Trophoblast cell (in vitro differentiated cells and primary cell): Measurements from ENCODE around the gene MR1.

Experiments used
- DNase-seq, 2 donors: peaks; one replicate each; pipeline ENCODE4 v3.0.0-alpha.2; 2016
- H2AFZ ChIP-seq: 2 replicates; pipeline ENCODE4 v1.6.1; 2013; ENCODE audit warnings: low read length, moderate library complexity, mild to moderate bottlenecking; ENCODE audit not compliant: insufficient read depth, poor library complexity
- H2AK5ac ChIP-seq: 2 replicates; pipeline ENCODE4 v1.6.1; 2013; ENCODE audit warnings: mild to moderate bottlenecking, low read length
- H2BK120ac ChIP-seq: 2 replicates; pipeline ENCODE4 v1.6.1; 2013; ENCODE audit warnings: low read length, mild to moderate bottlenecking, moderate library complexity; ENCODE audit not compliant: insufficient read depth, poor library complexity
- H2BK12ac ChIP-seq: 2 replicates; pipeline ENCODE4 v1.6.1; 2013; ENCODE audit warnings: mild to moderate bottlenecking, low read length, moderate library complexity
- H2BK5ac ChIP-seq: 2 replicates; pipeline ENCODE4 v1.6.1; 2013; ENCODE audit warnings: low read length, low read depth, moderate library complexity, mild to moderate bottlenecking; ENCODE audit not compliant: poor library complexity
- H3K14ac ChIP-seq: 2 replicates; pipeline ENCODE4 v1.6.1; 2013; ENCODE audit warnings: mild to moderate bottlenecking, low read length
- H3K18ac ChIP-seq: 2 replicates; pipeline ENCODE4 v1.6.1; 2013; ENCODE audit warnings: mild to moderate bottlenecking, low read length
- H3K23ac ChIP-seq: 2 replicates; pipeline ENCODE4 v1.6.1; 2013; ENCODE audit warnings: low read length
- H3K27ac ChIP-seq: 2 replicates; pipeline ENCODE4 v1.5.1; 2013; ENCODE audit warnings: low read depth, mild to moderate bottlenecking, inconsistent platforms, low read length, moderate library complexity
- H3K27me3 ChIP-seq: 2 replicates; pipeline ENCODE4 v1.6.1; 2013; ENCODE audit warnings: inconsistent platforms, mild to moderate bottlenecking, low read length, moderate library complexity; ENCODE audit not compliant: insufficient read depth
- H3K36me3 ChIP-seq, 2 experiments: 1 replicate in 1 of 2; 2 replicates in 1 of 2; pipeline ENCODE4 v1.6.1; 2013; ENCODE audit warnings: low read length in 2 of 2, mild to moderate bottlenecking in 2 of 2, moderate library complexity in 1 of 2; ENCODE audit not compliant: insufficient read depth in 2 of 2, control insufficient read depth in 1 of 2
- H3K4ac ChIP-seq: 2 replicates; pipeline ENCODE4 v1.6.1; 2013; ENCODE audit warnings: low read depth, mild to moderate bottlenecking, low read length, moderate library complexity
- H3K4me1 ChIP-seq, 2 experiments: 1 replicate in 1 of 2; 2 replicates in 1 of 2; pipeline ENCODE4 v1.6.1; 2013; ENCODE audit warnings: low read length in 2 of 2, mild to moderate bottlenecking in 2 of 2, moderate library complexity in 1 of 2; ENCODE audit not compliant: insufficient read depth in 2 of 2, control insufficient read depth in 1 of 2
- H3K4me2 ChIP-seq: 2 replicates; pipeline ENCODE4 v1.6.1; 2013; ENCODE audit warnings: inconsistent platforms, mild to moderate bottlenecking, low read length, moderate library complexity
- H3K4me3 ChIP-seq: 2 replicates; pipeline ENCODE4 v1.5.1; 2013; ENCODE audit warnings: mild to moderate bottlenecking, low read depth, low read length, inconsistent platforms
- H3K79me1 ChIP-seq: one replicate; pipeline ENCODE4 v1.6.1; 2013; ENCODE audit warnings: low read length
- H3K79me2 ChIP-seq: 2 replicates; pipeline ENCODE4 v1.6.1; 2013; ENCODE audit warnings: low read length, mild to moderate bottlenecking; ENCODE audit not compliant: control insufficient read depth, insufficient read depth, poor library complexity
- H3K9ac ChIP-seq: 2 replicates; pipeline ENCODE4 v1.6.1; 2013; ENCODE audit warnings: mild to moderate bottlenecking, low read length
- H3K9me3 ChIP-seq: 2 replicates; pipeline ENCODE4 v1.6.1; 2013; ENCODE audit warnings: low read depth, mild to moderate bottlenecking, control low read depth, inconsistent platforms, low read length; ENCODE audit not compliant: insufficient read depth
- H4K12ac ChIP-seq: 2 replicates; pipeline ENCODE4 v1.6.1; 2013; ENCODE audit warnings: low read depth, mild to moderate bottlenecking, low read length, moderate library complexity
- H4K8ac ChIP-seq: 2 replicates; pipeline ENCODE4 v1.6.1; 2013; ENCODE audit warnings: low read depth, mild to moderate bottlenecking, low read length, moderate library complexity
- H4K91ac ChIP-seq: one replicate; pipeline ENCODE4 v1.6.1; 2013; ENCODE audit warnings: low read depth, mild to moderate bottlenecking, low read length, moderate library complexity
- whole genome bisulfite sequencing: extraction: QIAGEN DNeasy Blood & Tissue Kit; methylation state at CpG from one replicate; pipeline ENCODE4 v1.1.7; 2013; ENCODE audit warnings: missing lambda C conversion rate; ENCODE audit not compliant: insufficient read length, insufficient coverage; ENCODE audit errors: extremely low coverage; 5-methylcytosine and 5-hydroxymethylcytosine counted together

Gene MR1

DNA sequence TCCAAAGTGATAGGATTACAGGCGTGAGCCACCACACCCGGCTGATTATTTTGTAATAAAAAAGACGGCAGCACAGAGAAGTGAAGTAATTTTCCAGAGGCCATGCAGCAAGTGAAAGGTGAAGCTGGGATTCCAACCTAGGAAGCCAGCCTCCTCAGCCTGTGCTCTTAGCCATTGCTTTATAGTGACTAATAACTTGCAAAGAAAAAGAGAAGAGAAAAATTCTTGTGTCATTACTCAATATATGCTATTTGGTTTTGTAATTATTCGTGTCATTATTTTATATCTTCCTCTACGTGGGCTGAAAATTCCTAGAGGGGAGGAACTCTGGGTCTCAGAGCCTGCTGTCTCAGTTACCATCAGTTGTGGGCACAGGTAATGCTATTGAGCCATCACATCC is 53.1 kb downstream of the MR1 start:
- DNase-seq: peak; percentile 80 to 81
- H3K27me3 ChIP-seq: no peaks in the 10 kb centered on the region
- H3K9me3 ChIP-seq: peaks cover 2% of the 10 kb centered on the region
- H3K4me1 ChIP-seq: peaks cover 0 to 2% of the 10 kb centered on the region in 2 experiments
- H3K4me2 ChIP-seq: no peak overlapping the region
- no peak overlapping the region for H4K8ac ChIP-seq
- H3K79me2 ChIP-seq: peaks cover 12% of the 10 kb centered on the region
- no peak overlapping the region for H3K4ac ChIP-seq
- H3K18ac ChIP-seq: no peak overlapping the region
- H4K91ac ChIP-seq: no peak overlapping the region
- no CpG with 5 or more reads among the region's 5 CpGs for WGBS
- H3K14ac ChIP-seq: no peak overlapping the region
- H2BK120ac ChIP-seq: no peak overlapping the region
- peaks cover 15% of the 10 kb centered on the region for H3K79me1 ChIP-seq
- no peak overlapping the region for H2AK5ac ChIP-seq
- H2BK5ac ChIP-seq: no peak overlapping the region
- no peak overlapping the region for H3K27ac ChIP-seq
- H3K23ac ChIP-seq: no peak overlapping the region
- no peak overlapping the region for H2AFZ ChIP-seq
- no peak overlapping the region for H2BK12ac ChIP-seq
- no peak overlapping the region for H3K9ac ChIP-seq
- H3K4me3 ChIP-seq: no peak overlapping the region
- H4K12ac ChIP-seq: no peak overlapping the region
- no peaks in the 10 kb centered on the region for H3K36me3 ChIP-seq

DNA sequence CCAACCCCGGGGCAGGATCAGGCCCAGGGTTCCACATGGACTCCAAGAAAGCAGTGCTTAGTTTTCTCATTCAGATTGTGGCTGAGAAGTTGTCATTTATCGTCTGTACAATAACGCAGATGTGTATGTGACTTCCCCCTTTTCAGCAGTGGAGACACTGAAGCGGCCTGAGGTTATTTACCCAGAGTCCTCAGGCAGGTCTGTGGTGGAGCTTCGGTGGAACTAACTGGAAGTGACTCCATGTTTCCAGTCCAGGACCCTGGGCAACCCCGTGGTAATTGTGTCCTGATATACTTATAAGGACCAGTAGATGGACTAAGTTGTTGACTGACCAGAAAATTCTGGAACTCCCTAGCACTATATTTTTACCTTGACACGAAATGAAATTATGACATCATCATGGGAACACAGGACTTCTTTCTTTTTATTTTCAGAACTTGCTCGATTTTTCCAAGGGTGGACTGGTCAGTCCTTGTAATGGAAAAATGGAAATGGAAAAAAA is 53.7 kb downstream of the MR1 start:
- peak in 1 of 2 donors; percentile 48 for DNase-seq
- no peak overlapping the region for H2AFZ ChIP-seq
- H2BK5ac ChIP-seq: no peak overlapping the region
- H4K8ac ChIP-seq: no peak overlapping the region
- H3K36me3 ChIP-seq: no peaks in the 10 kb centered on the region
- no peak overlapping the region for H3K14ac ChIP-seq
- no peak overlapping the region for H3K4ac ChIP-seq
- no peak overlapping the region for H2AK5ac ChIP-seq
- no peak overlapping the region for H3K23ac ChIP-seq
- H3K4me3 ChIP-seq: no peak overlapping the region
- no peak overlapping the region for H2BK120ac ChIP-seq
- no peak overlapping the region for H4K12ac ChIP-seq
- peaks cover 15% of the 10 kb centered on the region for H3K79me1 ChIP-seq
- WGBS: no CpG with 5 or more reads among the region's 8 CpGs
- H3K9me3 ChIP-seq: peaks cover 2% of the 10 kb centered on the region
- no peak overlapping the region for H3K27ac ChIP-seq
- H3K9ac ChIP-seq: no peak overlapping the region
- H3K27me3 ChIP-seq: no peaks in the 10 kb centered on the region
- no peak overlapping the region for H3K4me2 ChIP-seq
- H3K79me2 ChIP-seq: peaks cover 12% of the 10 kb centered on the region
- peaks cover 0 to 2% of the 10 kb centered on the region in 2 experiments for H3K4me1 ChIP-seq
- H2BK12ac ChIP-seq: no peak overlapping the region
- no peak overlapping the region for H3K18ac ChIP-seq
- H4K91ac ChIP-seq: no peak overlapping the region

DNA sequence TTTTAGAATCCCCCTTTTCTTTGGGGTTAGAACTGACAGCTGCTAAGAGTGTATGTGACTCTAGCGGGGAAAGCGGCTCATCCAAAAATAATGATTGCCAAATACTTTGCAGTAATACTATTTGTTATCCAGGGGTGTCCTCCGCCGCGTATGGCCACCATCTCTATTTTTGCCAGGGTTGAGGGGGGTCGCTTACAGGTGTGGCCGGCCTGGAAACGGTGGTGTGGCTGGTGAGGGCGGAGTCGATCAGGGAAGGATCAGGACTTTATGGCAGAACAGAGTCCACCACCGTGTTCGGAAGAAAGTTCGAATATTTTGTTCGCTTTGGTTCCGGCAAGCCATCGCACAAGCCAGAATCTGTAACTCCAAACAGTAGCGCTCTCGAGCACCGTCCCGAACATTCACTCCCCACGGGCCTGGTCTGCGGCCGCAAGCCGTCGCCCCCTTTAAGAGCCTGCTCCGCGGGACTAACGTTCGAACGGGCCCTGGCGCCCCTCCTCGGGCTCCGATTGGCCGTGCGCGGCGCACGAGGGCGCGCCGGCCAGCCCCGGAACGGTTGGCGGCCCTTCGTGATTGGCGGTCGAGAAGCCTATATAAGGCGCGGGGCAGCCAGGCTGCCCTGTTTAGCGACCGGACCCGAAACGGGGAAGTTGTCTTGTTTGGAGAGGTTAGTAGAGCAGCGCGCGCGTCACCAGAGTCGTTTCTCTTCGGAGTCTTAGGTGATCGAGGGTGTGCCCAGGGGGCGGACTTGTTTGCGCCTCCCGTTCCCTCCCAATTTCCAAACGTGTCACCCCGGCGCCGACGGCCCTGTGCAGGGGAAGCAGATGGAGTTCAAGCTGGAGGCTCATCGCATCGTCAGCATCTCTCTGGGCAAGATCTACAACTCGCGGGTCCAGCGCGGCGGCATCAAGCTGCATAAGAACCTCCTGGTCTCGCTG is 54.6 kb downstream of the MR1 start, which contains the start of gene IER5:
Gene IER5, plus strand, starts transcription at position 622 of the 938 bp plus-strand sequence. Its CDS starts 203 bp downstream, at position 825.
- Histone ChIP-seq H3K4me2 (peak within 1 kb of the TSS; percentile 97), H4K91ac (peak within 1 kb of the TSS; percentile 70), H2BK5ac (peak within 1 kb of the TSS; percentile 32), H3K18ac (peak within 1 kb of the TSS; percentile 40), H4K8ac (peak within 1 kb of the TSS; percentile 66), H2AK5ac (no peak within 1 kb of the TSS), H3K9me3 (peaks cover 2% of the 10 kb centered on the region), H3K27me3 (no peaks in the 10 kb centered on the region), H3K14ac (peak within 1 kb of the TSS; percentile 63), H2AFZ (peak within 1 kb of the TSS; percentile 61), H3K4me3 (peak within 1 kb of the TSS; percentile 92), H3K23ac (no peak within 1 kb of the TSS), H3K27ac (peak within 1 kb of the TSS; percentile 31), H3K4me1 (peaks cover 0 to 2% of the 10 kb centered on the region in 2 experiments), H3K36me3 (no peaks in the 10 kb centered on the region), H3K9ac (peak within 1 kb of the TSS; percentile 85), H3K79me1 (peaks cover 15% of the 10 kb centered on the region), H2BK12ac (peak within 1 kb of the TSS; percentile 3), H2BK120ac (peak within 1 kb of the TSS; percentile 21), H3K79me2 (peaks cover 12% of the 10 kb centered on the region), H4K12ac (peak within 1 kb of the TSS; percentile 14), H3K4ac (peak within 1 kb of the TSS; percentile 92)
- WGBS: no CpG with 5 or more reads among the region's 76 CpGs
- peak; percentile 96 to 98 for DNase-seq

DNA sequence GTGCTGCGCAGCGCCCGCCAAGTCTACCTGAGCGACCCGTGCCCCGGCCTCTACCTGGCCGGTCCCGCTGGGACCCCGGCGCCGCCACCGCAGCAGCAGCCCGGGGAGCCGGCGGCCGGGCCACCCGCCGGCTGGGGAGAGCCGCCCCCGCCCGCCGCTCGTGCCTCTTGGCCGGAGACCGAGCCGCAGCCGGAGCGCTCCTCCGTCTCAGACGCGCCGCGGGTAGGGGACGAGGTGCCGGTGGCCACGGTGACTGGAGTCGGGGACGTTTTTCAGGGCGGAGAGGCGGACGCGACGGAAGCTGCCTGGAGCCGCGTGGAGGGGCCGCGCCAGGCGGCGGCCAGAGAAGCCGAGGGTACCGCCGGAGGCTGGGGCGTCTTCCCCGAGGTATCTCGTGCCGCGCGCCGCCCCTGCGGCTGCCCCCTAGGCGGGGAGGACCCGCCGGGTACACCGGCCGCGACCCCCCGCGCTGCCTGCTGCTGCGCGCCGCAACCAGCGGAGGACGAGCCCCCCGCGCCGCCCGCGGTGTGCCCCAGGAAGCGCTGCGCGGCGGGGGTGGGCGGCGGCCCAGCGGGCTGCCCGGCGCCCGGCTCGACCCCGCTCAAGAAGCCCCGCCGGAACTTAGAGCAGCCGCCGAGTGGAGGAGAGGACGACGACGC is 55.4 kb downstream of the MR1 start:
- H3K4me3 ChIP-seq: peak overlapping the region; percentile 92
- WGBS: no CpG with 5 or more reads among the region's 97 CpGs
- peak overlapping the region; percentile 31 for H3K27ac ChIP-seq
- peak overlapping the region; percentile 60 for H4K91ac ChIP-seq
- peak overlapping the region; percentile 21 for H2BK120ac ChIP-seq
- H3K4me2 ChIP-seq: peak overlapping the region; percentile 97
- H3K18ac ChIP-seq: peak overlapping the region; percentile 40
- H3K9ac ChIP-seq: peak overlapping the region; percentile 85
- no peak overlapping the region for H2AK5ac ChIP-seq
- peak overlapping the region; percentile 63 for H3K14ac ChIP-seq
- peaks cover 15% of the 10 kb centered on the region for H3K79me1 ChIP-seq
- no peak for DNase-seq
- H4K8ac ChIP-seq: peak overlapping the region; percentile 61
- peaks cover 12% of the 10 kb centered on the region for H3K79me2 ChIP-seq
- peak overlapping the region; percentile 32 for H2BK5ac ChIP-seq
- peaks cover 2% of the 10 kb centered on the region for H3K9me3 ChIP-seq
- H2AFZ ChIP-seq: peak overlapping the region; percentile 30
- H3K4me1 ChIP-seq: peaks cover 0 to 2% of the 10 kb centered on the region in 2 experiments
- peak overlapping the region; percentile 92 for H3K4ac ChIP-seq
- peak overlapping the region; percentile 3 for H2BK12ac ChIP-seq
- H3K27me3 ChIP-seq: no peaks in the 10 kb centered on the region
- peak overlapping the region; percentile 14 for H4K12ac ChIP-seq
- H3K23ac ChIP-seq: no peak overlapping the region
- H3K36me3 ChIP-seq: no peaks in the 10 kb centered on the region
